ENCODE results near the gene ZNF185. TPM values are rescaled to one million over a fixed set of nuclear protein-coding genes. Genes with fewer than 3 reads are reported as not detected.
A peak's percentile ranks its signal among the peaks of the same experiment; 100 is the strongest.

Gene ZNF185
- 4.4 TPM for polyA plus RNA-seq
- long read RNA-seq, donor 1: 0 reads
- long read RNA-seq, donor 2: 0 reads
- long read RNA-seq, donor 3: 0 reads
- long read RNA-seq, donor 4: 0 reads
- long read RNA-seq, donor 5: 0 reads
- long read RNA-seq, donor 6: 0 reads
- long read RNA-seq, donor 7: 0 reads
- long read RNA-seq, donor 8: 0 reads
- long read RNA-seq, donor 9: 0 reads
- long read RNA-seq, donor 10: 0 reads
- long read RNA-seq, donor 11: 0 reads

DNA sequence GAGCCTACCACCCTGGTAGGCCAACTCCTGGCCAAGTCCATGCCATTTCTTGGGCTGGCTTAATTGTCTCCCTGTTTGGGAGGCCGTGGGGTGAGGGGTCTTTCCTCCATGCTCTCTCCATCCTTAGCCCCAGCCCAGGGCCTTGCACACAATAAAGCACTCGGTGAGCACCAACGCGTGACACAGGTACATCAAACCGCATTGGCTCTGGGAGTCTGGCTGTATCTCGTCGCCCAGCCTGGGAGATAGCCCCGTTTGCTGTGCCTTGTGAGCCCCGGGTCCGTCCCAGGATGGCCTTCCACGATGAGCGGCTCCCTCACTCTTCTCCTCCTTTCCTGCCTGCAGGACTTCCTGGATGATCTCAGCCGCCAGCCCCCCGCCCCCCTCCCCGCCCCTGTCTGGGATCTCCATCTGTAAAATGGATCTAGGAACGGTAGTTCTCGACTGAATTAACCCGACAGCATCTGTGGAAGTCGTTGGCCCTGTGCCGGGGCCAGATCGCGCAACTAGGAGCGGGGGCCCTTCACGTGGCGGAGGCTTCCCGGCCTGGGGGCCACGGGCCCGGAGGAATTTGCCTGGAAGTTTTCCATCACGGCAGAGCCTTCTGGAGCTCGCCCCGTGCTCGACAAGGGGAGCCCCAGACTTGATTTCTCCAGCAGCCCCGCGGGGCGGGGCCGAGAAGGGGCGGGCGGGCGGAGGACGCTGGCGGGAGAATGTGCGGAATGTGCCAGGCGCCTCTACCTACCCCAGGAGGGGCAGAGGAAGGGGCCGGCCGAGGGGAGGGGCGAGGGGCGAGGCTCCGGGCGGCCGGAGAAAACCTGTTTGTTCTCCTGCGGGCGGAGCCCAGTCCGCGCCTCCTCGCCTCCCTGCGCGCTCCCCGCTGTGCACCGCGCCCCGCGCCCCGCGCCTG lies at the start of gene ZNF185:
Gene ZNF185, plus strand, starts transcription at position 846 of the 910 bp plus-strand sequence. CDS start 16,423 bp downstream, outside the sequence.
- no CpG with 5 or more reads among the region's 64 CpGs for WGBS (ENCODE audit: insufficient coverage, low lambda C conversion rate)
- no peaks in the 10 kb centered on the region for H3K9me3 ChIP-seq (ENCODE audit: control insufficient read depth, low read depth, low read length)
- peak in 1 of 2 donors; percentile 51 for DNase-seq
- H3K27me3 ChIP-seq (ENCODE audit: control insufficient read depth, insufficient read depth, low read length): no peaks in the 10 kb centered on the region
- no peaks in the 10 kb centered on the region for H3K4me1 ChIP-seq (ENCODE audit: control insufficient read depth, insufficient read depth, low read length)
- no peak within 1 kb of the TSS for H3K27ac ChIP-seq (ENCODE audit: low read length)
- no peaks in the 10 kb centered on the region for H3K36me3 ChIP-seq (ENCODE audit: control insufficient read depth, insufficient read depth, low read length)
- H3K4me3 ChIP-seq (ENCODE audit: low read length): peak within 1 kb of the TSS; percentile 28

DNA sequence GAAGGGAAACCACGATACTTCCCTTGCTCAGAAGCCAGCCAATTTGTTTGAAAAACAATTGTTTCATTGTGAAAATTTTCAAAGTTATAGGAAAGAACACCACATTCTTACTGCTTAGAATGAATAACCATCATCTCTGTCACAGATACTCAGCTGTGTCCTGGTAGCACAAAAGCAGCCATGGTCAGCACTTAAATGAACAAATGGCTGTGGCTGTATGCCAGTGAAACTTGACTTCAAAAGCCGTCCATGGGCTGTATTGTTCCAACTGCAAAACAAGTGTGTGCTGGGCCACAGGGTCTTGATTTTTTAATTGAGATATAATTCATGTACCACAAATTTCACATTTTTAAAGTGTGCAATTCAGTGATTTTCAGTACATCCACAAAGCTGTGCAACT lies 47.4 kb upstream of the ZNF185 start:
- H3K9me3 ChIP-seq (ENCODE audit: control insufficient read depth, low read depth, low read length): no peaks in the 10 kb centered on the region
- DNase-seq: no peak
- peaks cover 15% of the 10 kb centered on the region for H3K36me3 ChIP-seq (ENCODE audit: control insufficient read depth, insufficient read depth, low read length)
- 100% methylated on average over 1 of the region's 2 CpGs for WGBS (ENCODE audit: insufficient coverage, low lambda C conversion rate)
- no peak overlapping the region for H3K4me3 ChIP-seq (ENCODE audit: low read length)
- no peaks in the 10 kb centered on the region for H3K4me1 ChIP-seq (ENCODE audit: control insufficient read depth, insufficient read depth, low read length)
- H3K27ac ChIP-seq (ENCODE audit: low read length): no peak overlapping the region
- no peaks in the 10 kb centered on the region for H3K27me3 ChIP-seq (ENCODE audit: control insufficient read depth, insufficient read depth, low read length)

- no peaks in the 10 kb centered on the region for H3K4me1 ChIP-seq (ENCODE audit: control insufficient read depth, insufficient read depth, low read length)
- DNase-seq: no peak
- no peak overlapping the region for H3K27ac ChIP-seq (ENCODE audit: low read length)
- 80% methylated on average over 1 of the region's 7 CpGs for WGBS (ENCODE audit: insufficient coverage, low lambda C conversion rate)
- no peaks in the 10 kb centered on the region for H3K27me3 ChIP-seq (ENCODE audit: control insufficient read depth, insufficient read depth, low read length)
- H3K4me3 ChIP-seq (ENCODE audit: low read length): no peak overlapping the region
- H3K9me3 ChIP-seq (ENCODE audit: control insufficient read depth, low read depth, low read length): no peaks in the 10 kb centered on the region
- H3K36me3 ChIP-seq (ENCODE audit: control insufficient read depth, insufficient read depth, low read length): peaks cover 17% of the 10 kb centered on the region
Observed at GRCh38 chrX:152853986-152854385, 43.9 kb upstream of the ZNF185 start.

DNA sequence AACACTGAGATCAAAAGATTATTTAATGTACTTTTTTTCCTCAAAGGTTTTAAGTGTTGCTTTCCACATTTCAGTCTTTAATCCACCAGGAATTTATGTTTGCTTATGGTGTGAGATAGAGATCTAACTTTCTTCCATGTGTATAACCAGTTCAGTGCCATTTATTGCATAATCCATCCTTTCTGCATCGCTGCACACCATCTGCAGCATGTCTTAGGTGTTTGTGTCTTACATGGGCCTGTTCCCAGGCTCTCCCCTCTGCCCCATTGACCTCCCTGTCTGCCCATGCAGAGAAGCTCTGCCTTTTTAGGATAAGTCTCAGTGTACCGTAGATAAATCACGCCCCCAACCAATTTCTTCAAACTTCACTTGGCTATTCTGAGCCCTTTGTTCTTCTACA lies 36.8 kb upstream of the ZNF185 start:
- H3K4me1 ChIP-seq (ENCODE audit: control insufficient read depth, insufficient read depth, low read length): no peaks in the 10 kb centered on the region
- peaks cover 38% of the 10 kb centered on the region for H3K36me3 ChIP-seq (ENCODE audit: control insufficient read depth, insufficient read depth, low read length)
- no peak overlapping the region for H3K27ac ChIP-seq (ENCODE audit: low read length)
- WGBS (ENCODE audit: insufficient coverage, low lambda C conversion rate): no CpG with 5 or more reads among the region's 3 CpGs
- H3K27me3 ChIP-seq (ENCODE audit: control insufficient read depth, insufficient read depth, low read length): no peaks in the 10 kb centered on the region
- no peaks in the 10 kb centered on the region for H3K9me3 ChIP-seq (ENCODE audit: control insufficient read depth, low read depth, low read length)
- H3K4me3 ChIP-seq (ENCODE audit: low read length): no peak overlapping the region
- DNase-seq: no peak

- Histone ChIP-seq H3K27ac (ENCODE audit: low read length) (no peak overlapping the region), H3K36me3 (ENCODE audit: control insufficient read depth, insufficient read depth, low read length) (peaks cover 44% of the 10 kb centered on the region), H3K4me1 (ENCODE audit: control insufficient read depth, insufficient read depth, low read length) (no peaks in the 10 kb centered on the region), H3K4me3 (ENCODE audit: low read length) (no peak overlapping the region), H3K27me3 (ENCODE audit: control insufficient read depth, insufficient read depth, low read length) (no peaks in the 10 kb centered on the region), H3K9me3 (ENCODE audit: control insufficient read depth, low read depth, low read length) (no peaks in the 10 kb centered on the region)
- no peak for DNase-seq
- WGBS (ENCODE audit: insufficient coverage, low lambda C conversion rate): no CpG with 5 or more reads among the region's 6 CpGs
Observed at GRCh38 chrX:152861826-152862225, 36.0 kb upstream of the ZNF185 start.

- Histone ChIP-seq H3K27ac (ENCODE audit: low read length) (no peak overlapping the region), H3K4me1 (ENCODE audit: control insufficient read depth, insufficient read depth, low read length) (no peaks in the 10 kb centered on the region), H3K4me3 (ENCODE audit: low read length) (no peak overlapping the region), H3K36me3 (ENCODE audit: control insufficient read depth, insufficient read depth, low read length) (peaks cover 48% of the 10 kb centered on the region), H3K9me3 (ENCODE audit: control insufficient read depth, low read depth, low read length) (no peaks in the 10 kb centered on the region), H3K27me3 (ENCODE audit: control insufficient read depth, insufficient read depth, low read length) (no peaks in the 10 kb centered on the region)
- DNase-seq: no peak
- no CpG with 5 or more reads among the region's 17 CpGs for WGBS (ENCODE audit: insufficient coverage, low lambda C conversion rate)
Observed at GRCh38 chrX:152865232-152865920, 32.5 kb upstream of the ZNF185 start.

GRCh38 chrX:152866386-152866785 lies 31.5 kb upstream of the ZNF185 start:
- H3K4me1 ChIP-seq (ENCODE audit: control insufficient read depth, insufficient read depth, low read length): no peaks in the 10 kb centered on the region
- DNase-seq: no peak
- no peaks in the 10 kb centered on the region for H3K27me3 ChIP-seq (ENCODE audit: control insufficient read depth, insufficient read depth, low read length)
- H3K9me3 ChIP-seq (ENCODE audit: control insufficient read depth, low read depth, low read length): no peaks in the 10 kb centered on the region
- no CpG with 5 or more reads among the region's 5 CpGs for WGBS (ENCODE audit: insufficient coverage, low lambda C conversion rate)
- H3K36me3 ChIP-seq (ENCODE audit: control insufficient read depth, insufficient read depth, low read length): peaks cover 47% of the 10 kb centered on the region
- no peak overlapping the region for H3K4me3 ChIP-seq (ENCODE audit: low read length)
- H3K27ac ChIP-seq (ENCODE audit: low read length): no peak overlapping the region

DNA sequence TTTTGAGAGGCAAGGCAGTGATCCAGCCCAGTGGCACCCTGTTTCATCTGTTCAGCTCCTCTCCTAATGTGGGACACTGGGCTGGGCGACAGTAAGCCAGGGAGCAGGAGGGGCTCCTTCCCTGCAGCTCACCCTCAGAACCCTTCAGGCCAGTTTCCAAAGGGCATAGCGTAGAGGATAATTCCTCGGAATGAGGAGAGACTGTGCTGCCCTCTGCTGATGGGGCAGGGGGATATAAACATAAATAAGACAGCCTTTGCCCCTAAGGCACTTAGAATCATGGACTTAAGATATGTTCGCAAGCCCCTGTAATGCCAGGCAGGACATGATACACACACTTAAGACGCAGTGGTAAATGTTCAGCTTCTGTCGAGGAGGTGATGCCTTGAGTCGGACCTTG lies 27.9 kb upstream of the ZNF185 start:
- H3K4me3 ChIP-seq (ENCODE audit: low read length): no peak overlapping the region

GRCh38 chrX:152871260-152871659 lies 26.6 kb upstream of the ZNF185 start:
- Histone ChIP-seq H3K4me3 (ENCODE audit: low read length) (no peak overlapping the region), H3K27ac (ENCODE audit: low read length) (no peak overlapping the region), H3K4me1 (ENCODE audit: control insufficient read depth, insufficient read depth, low read length) (no peaks in the 10 kb centered on the region), H3K36me3 (ENCODE audit: control insufficient read depth, insufficient read depth, low read length) (peaks cover 25% of the 10 kb centered on the region), H3K9me3 (ENCODE audit: control insufficient read depth, low read depth, low read length) (no peaks in the 10 kb centered on the region), H3K27me3 (ENCODE audit: control insufficient read depth, insufficient read depth, low read length) (no peaks in the 10 kb centered on the region)
- WGBS (ENCODE audit: insufficient coverage, low lambda C conversion rate): no CpG with 5 or more reads among the region's 9 CpGs
- DNase-seq: no peak

More for the DNA sequence above, 27.9 kb upstream of the ZNF185 start:
- H3K27me3 ChIP-seq (ENCODE audit: control insufficient read depth, insufficient read depth, low read length): no peaks in the 10 kb centered on the region
- no peak overlapping the region for H3K27ac ChIP-seq (ENCODE audit: low read length)
- DNase-seq: no peak
- WGBS (ENCODE audit: insufficient coverage, low lambda C conversion rate): no CpG with 5 or more reads among the region's 7 CpGs
- no peaks in the 10 kb centered on the region for H3K4me1 ChIP-seq (ENCODE audit: control insufficient read depth, insufficient read depth, low read length)
- peaks cover 35% of the 10 kb centered on the region for H3K36me3 ChIP-seq (ENCODE audit: control insufficient read depth, insufficient read depth, low read length)
- no peaks in the 10 kb centered on the region for H3K9me3 ChIP-seq (ENCODE audit: control insufficient read depth, low read depth, low read length)

- H3K27me3 ChIP-seq (ENCODE audit: control insufficient read depth, insufficient read depth, low read length): no peaks in the 10 kb centered on the region
- no peaks in the 10 kb centered on the region for H3K4me1 ChIP-seq (ENCODE audit: control insufficient read depth, insufficient read depth, low read length)
- peaks cover 13% of the 10 kb centered on the region for H3K36me3 ChIP-seq (ENCODE audit: control insufficient read depth, insufficient read depth, low read length)
- no peak for DNase-seq
- H3K27ac ChIP-seq (ENCODE audit: low read length): no peak overlapping the region
- no peak overlapping the region for H3K4me3 ChIP-seq (ENCODE audit: low read length)
- no peaks in the 10 kb centered on the region for H3K9me3 ChIP-seq (ENCODE audit: control insufficient read depth, low read depth, low read length)
- no CpG with 5 or more reads among the region's 2 CpGs for WGBS (ENCODE audit: insufficient coverage, low lambda C conversion rate)
Observed at GRCh38 chrX:152872522-152872921, 25.3 kb upstream of the ZNF185 start.
